8988T (cell line): ENCODE results near the gene DLD.
A peak's percentile ranks its signal among the peaks of the same experiment; 100 is the strongest.
"Not testable (repeated sequence)": the region's sequence is repeated elsewhere in the genome, so short reads cannot be mapped to it uniquely, and the experiment has no call there.

Experiments used
- DNase-seq: peaks from one replicate; pipeline ENCODE4 v3.0.0; 2011

DLD gene

GRCh38 chr7:107890962-107891635, at the start of gene DLD:
DLD (plus strand) TSS chr7:107891183; CDS start chr7:107891251, 68 bp downstream.
- peak; percentile 74 for DNase-seq

GRCh38 chr7:107842213-107842612, 48.8 kb upstream of the DLD start:
- DNase-seq, result no peak

- DNase-seq, result no peak
These were observed 47.8 kb upstream of the DLD start for GRCh38 chr7:107843184-107843583.

- no peak for DNase-seq
These were observed 44.7 kb upstream of the DLD start for GRCh38 chr7:107846324-107846723.

GRCh38 chr7:107847168-107847835, 43.7 kb upstream of the DLD start:
- DNase-seq, result no peak

- not testable (repeated sequence) for DNase-seq
These were observed 43.2 kb upstream of the DLD start for GRCh38 chr7:107847836-107848175.

GRCh38 chr7:107848211-107848610, 42.8 kb upstream of the DLD start:
- not testable (repeated sequence) for DNase-seq

GRCh38 chr7:107850216-107850615, 40.8 kb upstream of the DLD start:
- no peak for DNase-seq

- DNase-seq, result no peak
These were observed 40.3 kb upstream of the DLD start for GRCh38 chr7:107850643-107851042.

GRCh38 chr7:107854454-107854853, 36.5 kb upstream of the DLD start:
- DNase-seq, result no peak

GRCh38 chr7:107854989-107855388, 36.0 kb upstream of the DLD start:
- DNase-seq, result no peak

GRCh38 chr7:107856806-107857540, 34.0 kb upstream of the DLD start:
- DNase-seq, result no peak

GRCh38 chr7:107857541-107857912, 33.5 kb upstream of the DLD start:
- no peak for DNase-seq

- no peak for DNase-seq
These were observed 32.7 kb upstream of the DLD start for GRCh38 chr7:107858280-107858679.

GRCh38 chr7:107860279-107860961, 30.6 kb upstream of the DLD start:
- DNase-seq, result no peak

GRCh38 chr7:107860981-107861652, 29.9 kb upstream of the DLD start:
- DNase-seq, result no peak

GRCh38 chr7:107865956-107866775, 24.8 kb upstream of the DLD start:
- no peak for DNase-seq

- no peak for DNase-seq
These were observed 23.0 kb upstream of the DLD start for GRCh38 chr7:107867858-107868466.

GRCh38 chr7:107870427-107871000, 20.5 kb upstream of the DLD start:
- DNase-seq, result no peak

GRCh38 chr7:107874111-107874510, 16.9 kb upstream of the DLD start:
- no peak for DNase-seq
